MV-4-11 (cell line): Measurements from ENCODE around the gene ALOX15B.
"Not testable (repeated sequence)": the region's sequence is repeated elsewhere in the genome, so short reads cannot be mapped to it uniquely, and the experiment has no call there.

Source experiments
- DNase-seq: peaks from one replicate; lab custom pipeline; 2025; lab: John Stamatoyannopoulos, UW

ALOX15B gene

GRCh38 chr17:8062807-8063483, 24.1 kb downstream of the ALOX15B start:
- DNase-seq = no peak

- no peak for DNase-seq
Measured at GRCh38 chr17:8063761-8064534, 25.1 kb downstream of the ALOX15B start.

- no peak for DNase-seq
Measured at GRCh38 chr17:8064561-8065019, 25.7 kb downstream of the ALOX15B start.

- no peak for DNase-seq
Measured at GRCh38 chr17:8066841-8067775, 28.2 kb downstream of the ALOX15B start.

GRCh38 chr17:8067806-8068205, 28.9 kb downstream of the ALOX15B start:
- no peak for DNase-seq

- DNase-seq = peak; percentile 96
Measured at GRCh38 chr17:8068736-8069586, 30.1 kb downstream of the ALOX15B start.

- DNase-seq = no peak
Measured at GRCh38 chr17:8069587-8069860, 30.7 kb downstream of the ALOX15B start.

GRCh38 chr17:8071496-8071895, 32.6 kb downstream of the ALOX15B start:
- no peak for DNase-seq

- no peak for DNase-seq
Measured at GRCh38 chr17:8072341-8072728, 33.5 kb downstream of the ALOX15B start.

GRCh38 chr17:8072729-8073461, 34.0 kb downstream of the ALOX15B start:
- DNase-seq = no peak

- DNase-seq = peak; percentile 19
Measured at GRCh38 chr17:8073627-8074484, 35.0 kb downstream of the ALOX15B start.

GRCh38 chr17:8074554-8074953, 35.7 kb downstream of the ALOX15B start:
- no peak for DNase-seq

- no peak for DNase-seq
Measured at GRCh38 chr17:8075081-8075480, 36.2 kb downstream of the ALOX15B start.

- no peak for DNase-seq
Measured at GRCh38 chr17:8075574-8076342, 36.9 kb downstream of the ALOX15B start.

- DNase-seq = no peak
Measured at GRCh38 chr17:8076502-8077266, 37.8 kb downstream of the ALOX15B start.

- DNase-seq = not testable (repeated sequence)
Measured at GRCh38 chr17:8077939-8078338, 39.1 kb downstream of the ALOX15B start.

GRCh38 chr17:8079291-8080207, 40.7 kb downstream of the ALOX15B start:
- peak; percentile 26 for DNase-seq
